G401.6 (cell line): ENCODE data around the gene CATSPERD.

Experiments
- FAIRE-seq: peaks from 2 replicates; lab custom pipeline; 2012; peaks lifted over from hg19 to GRCh38; lab: Jason Lieb, UNC

Gene CATSPERD

GRCh38 chr19:5787409-5788182 is 67.2 kb downstream of the CATSPERD start:
- no peak for FAIRE-seq

GRCh38 chr19:5788422-5788821 is 68.0 kb downstream of the CATSPERD start:
- FAIRE-seq: no peak

GRCh38 chr19:5789351-5789761 is 68.9 kb downstream of the CATSPERD start:
- no peak for FAIRE-seq

- no peak for FAIRE-seq
Observed at GRCh38 chr19:5789886-5790558, 69.6 kb downstream of the CATSPERD start.

GRCh38 chr19:5790559-5791520 is 70.4 kb downstream of the CATSPERD start, which contains the start of gene DUS3L:
Gene DUS3L, minus strand, starts transcription at chr19:5791163. Its CDS starts 22 bp downstream, at chr19:5791141.
- FAIRE-seq: peak; percentile 98

- no peak for FAIRE-seq
Observed at GRCh38 chr19:5792224-5792623, 71.8 kb downstream of the CATSPERD start.

- FAIRE-seq: no peak
Observed at GRCh38 chr19:5793188-5793587, 72.8 kb downstream of the CATSPERD start.

GRCh38 chr19:5795382-5795919 is 75.0 kb downstream of the CATSPERD start:
- FAIRE-seq: no peak

GRCh38 chr19:5798244-5798643 is 77.8 kb downstream of the CATSPERD start:
- FAIRE-seq: no peak

GRCh38 chr19:5799247-5800241 is 79.1 kb downstream of the CATSPERD start:
- FAIRE-seq: no peak

- FAIRE-seq: no peak
Observed at GRCh38 chr19:5800361-5801270, 80.2 kb downstream of the CATSPERD start.

- FAIRE-seq: no peak
Observed at GRCh38 chr19:5801796-5802619, 81.6 kb downstream of the CATSPERD start.

GRCh38 chr19:5803441-5803751 is 83.0 kb downstream of the CATSPERD start:
- FAIRE-seq: no peak

GRCh38 chr19:5803752-5804515 is 83.5 kb downstream of the CATSPERD start:
- peak; percentile 95 for FAIRE-seq

GRCh38 chr19:5804516-5805461 is 84.4 kb downstream of the CATSPERD start, which contains the start of gene NRTN:
Gene NRTN, plus strand, starts transcription at chr19:5805067. Its CDS starts 19,099 bp downstream, at chr19:5824166.
- FAIRE-seq: no peak

GRCh38 chr19:5805462-5806132 is 85.2 kb downstream of the CATSPERD start:
- FAIRE-seq: peak; percentile 34

- no peak for FAIRE-seq
Observed at GRCh38 chr19:5806133-5806489, 85.7 kb downstream of the CATSPERD start.
